ENCODE measurements around the gene PRM3. TPM values are rescaled to one million over a fixed set of nuclear protein-coding genes. Genes with fewer than 3 reads are reported as not detected.

Gene PRM3
- total RNA-seq, 1 donor from 2014 or later, result not detected

DNA sequence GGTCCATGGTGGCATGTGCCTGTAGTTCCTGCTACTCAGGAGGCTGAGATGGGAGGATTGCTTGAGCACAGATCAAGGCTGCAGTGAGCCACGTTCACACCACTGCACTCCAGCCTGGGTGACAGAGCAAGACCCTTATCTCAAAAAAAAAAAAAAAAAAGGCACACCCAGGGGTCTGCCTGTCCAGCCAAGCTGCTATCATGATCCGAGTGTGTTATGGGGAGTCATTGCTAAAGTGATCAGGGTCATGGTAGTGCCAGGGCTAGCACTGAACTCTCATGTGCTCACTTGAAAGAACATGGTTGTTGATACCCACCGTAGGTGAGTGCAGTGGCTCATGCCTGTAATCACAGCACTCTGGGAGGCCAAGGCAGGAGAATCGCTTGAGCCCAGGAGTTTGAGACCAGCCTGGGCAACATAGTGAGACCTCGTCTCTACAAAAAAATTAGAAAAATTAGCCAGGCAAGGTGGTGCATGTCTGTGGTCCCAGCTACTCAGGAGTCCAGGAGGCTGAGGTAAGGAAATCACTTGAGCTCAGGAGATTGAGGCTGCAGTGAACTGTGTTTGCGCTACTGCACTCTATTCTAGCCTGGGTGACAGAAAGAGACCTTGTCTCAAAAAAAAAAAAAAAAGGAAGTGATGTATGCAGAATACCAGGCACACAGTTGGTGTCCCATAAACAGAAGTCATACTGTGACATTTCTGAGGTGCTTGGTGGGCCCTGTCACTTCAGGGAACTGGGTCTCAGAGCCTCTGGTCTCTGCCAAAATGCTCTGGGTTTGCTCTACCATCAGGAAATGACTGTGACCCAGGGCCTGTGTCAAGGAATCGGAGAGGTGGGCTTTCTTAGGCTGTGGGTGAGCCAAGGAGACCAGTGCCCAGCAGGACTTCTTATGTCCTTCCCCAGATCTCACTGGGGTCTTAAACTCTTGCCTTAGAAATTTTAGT, 5.5 kb upstream of the PRM3 start:
- no peak for DNase-seq (ENCODE audit: low spot score)
- Mint-ChIP-seq H3K4me3 (ENCODE audit: unreplicated experiment) (no peak overlapping the region), H3K4me1 (ENCODE audit: unreplicated experiment) (no peaks in the 10 kb centered on the region), H3K27ac (ENCODE audit: unreplicated experiment) (no peak overlapping the region), H3K36me3 (ENCODE audit: low read depth, unreplicated experiment) (no peaks in the 10 kb centered on the region), H3K27me3 (ENCODE audit: unreplicated experiment) (peaks cover 3% of the 10 kb centered on the region), H3K9me3 (ENCODE audit: unreplicated experiment) (no peaks in the 10 kb centered on the region)
- TF ChIP-seq, protein P1, sequence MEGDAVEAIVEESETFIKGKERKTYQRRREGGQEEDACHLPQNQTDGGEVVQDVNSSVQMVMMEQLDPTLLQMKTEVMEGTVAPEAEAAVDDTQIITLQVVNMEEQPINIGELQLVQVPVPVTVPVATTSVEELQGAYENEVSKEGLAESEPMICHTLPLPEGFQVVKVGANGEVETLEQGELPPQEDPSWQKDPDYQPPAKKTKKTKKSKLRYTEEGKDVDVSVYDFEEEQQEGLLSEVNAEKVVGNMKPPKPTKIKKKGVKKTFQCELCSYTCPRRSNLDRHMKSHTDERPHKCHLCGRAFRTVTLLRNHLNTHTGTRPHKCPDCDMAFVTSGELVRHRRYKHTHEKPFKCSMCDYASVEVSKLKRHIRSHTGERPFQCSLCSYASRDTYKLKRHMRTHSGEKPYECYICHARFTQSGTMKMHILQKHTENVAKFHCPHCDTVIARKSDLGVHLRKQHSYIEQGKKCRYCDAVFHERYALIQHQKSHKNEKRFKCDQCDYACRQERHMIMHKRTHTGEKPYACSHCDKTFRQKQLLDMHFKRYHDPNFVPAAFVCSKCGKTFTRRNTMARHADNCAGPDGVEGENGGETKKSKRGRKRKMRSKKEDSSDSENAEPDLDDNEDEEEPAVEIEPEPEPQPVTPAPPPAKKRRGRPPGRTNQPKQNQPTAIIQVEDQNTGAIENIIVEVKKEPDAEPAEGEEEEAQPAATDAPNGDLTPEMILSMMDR (IDR thresholded peaks at IDR 0.05; ENCODE audit: unreplicated experiment), result no peak

DNA sequence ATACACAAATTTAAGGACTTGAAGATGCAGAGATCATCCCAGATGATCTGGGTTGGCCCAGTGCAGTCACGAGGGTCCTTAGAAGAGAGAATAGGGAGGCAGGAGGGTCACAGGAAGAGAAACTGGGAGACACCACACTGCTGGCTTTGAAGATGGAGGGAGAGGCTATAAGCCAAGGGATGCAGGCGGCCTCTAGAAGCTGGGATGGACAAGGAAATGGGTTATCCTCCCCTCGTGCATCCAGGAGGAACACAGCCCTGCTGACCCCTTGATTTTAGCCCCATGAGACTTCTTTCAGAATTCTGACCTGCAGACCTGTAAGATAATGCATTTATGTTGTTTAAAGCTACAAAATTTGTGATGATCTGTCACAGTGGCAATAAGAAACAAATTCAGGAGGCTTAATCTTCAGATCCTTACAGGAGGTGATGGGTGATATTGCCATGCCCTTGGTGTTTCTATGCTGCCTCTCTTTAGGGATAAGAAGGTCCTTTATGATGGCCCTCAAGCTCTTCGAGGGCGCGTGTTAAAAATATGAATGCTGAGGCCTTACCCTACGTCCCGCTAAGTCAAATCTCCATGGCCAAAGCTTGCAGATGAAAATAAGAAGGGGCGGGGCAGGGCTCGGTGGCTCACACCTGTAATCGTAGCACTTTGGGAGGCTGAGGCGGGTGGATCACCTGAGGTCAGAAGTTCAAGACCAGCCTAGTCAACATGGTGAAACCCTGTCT, 4.3 kb upstream of the PRM3 start:
- TF ChIP-seq, protein P1 (IDR thresholded peaks at IDR 0.05; ENCODE audit: unreplicated experiment), result no peak
- H3K4me3 Mint-ChIP-seq (ENCODE audit: unreplicated experiment), result no peak overlapping the region

DNA sequence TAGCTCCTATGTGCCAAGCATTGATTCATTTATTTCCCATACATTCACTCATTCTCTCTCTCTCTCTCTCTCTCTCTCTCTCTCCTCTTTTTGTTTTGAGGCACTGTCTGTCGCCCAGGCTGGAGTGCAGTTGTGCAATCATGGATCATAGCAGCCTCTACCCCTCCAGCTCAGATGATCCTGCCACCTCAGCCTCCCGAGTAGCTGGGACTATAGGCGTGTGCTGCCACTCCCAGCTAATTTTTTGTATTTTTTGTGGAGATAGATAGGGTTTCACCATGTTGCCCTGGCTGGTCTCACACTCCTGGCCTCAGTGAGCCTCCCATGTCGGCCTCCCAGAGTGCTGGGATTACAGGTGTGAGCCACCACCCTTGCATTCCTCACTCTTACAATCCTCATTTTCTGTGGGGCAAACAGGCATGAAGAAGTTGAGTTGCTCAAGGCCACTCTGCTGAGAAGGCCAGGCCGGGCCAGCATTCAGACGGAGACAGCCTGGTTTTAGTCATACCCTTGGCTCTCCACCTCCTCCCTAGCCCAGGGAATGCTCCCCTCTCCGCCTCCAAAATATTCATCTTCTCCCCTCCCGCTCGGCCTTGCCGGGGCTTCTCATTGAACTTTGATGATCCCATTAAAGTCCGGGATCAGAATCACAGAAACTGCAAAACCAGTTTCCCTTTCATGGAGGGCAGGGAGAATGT, 3.6 kb upstream of the PRM3 start:
- Mint-ChIP-seq H3K9me3 (ENCODE audit: unreplicated experiment) (no peaks in the 10 kb centered on the region), H3K4me1 (ENCODE audit: unreplicated experiment) (no peaks in the 10 kb centered on the region), H3K4me3 (ENCODE audit: unreplicated experiment) (no peak overlapping the region), H3K36me3 (ENCODE audit: low read depth, unreplicated experiment) (no peaks in the 10 kb centered on the region), H3K27ac (ENCODE audit: unreplicated experiment) (no peak overlapping the region), H3K27me3 (ENCODE audit: unreplicated experiment) (peaks cover 4% of the 10 kb centered on the region)
- no peak for DNase-seq (ENCODE audit: low spot score)
- TF ChIP-seq, protein P1 (IDR thresholded peaks at IDR 0.05; ENCODE audit: unreplicated experiment), result no peak

More for the DNA sequence above, 4.3 kb upstream of the PRM3 start:
- Mint-ChIP-seq H3K27ac (ENCODE audit: unreplicated experiment) (no peak overlapping the region), H3K4me1 (ENCODE audit: unreplicated experiment) (no peaks in the 10 kb centered on the region), H3K9me3 (ENCODE audit: unreplicated experiment) (no peaks in the 10 kb centered on the region), H3K36me3 (ENCODE audit: low read depth, unreplicated experiment) (no peaks in the 10 kb centered on the region), H3K27me3 (ENCODE audit: unreplicated experiment) (peaks cover 3% of the 10 kb centered on the region)
- no peak for DNase-seq (ENCODE audit: low spot score)

DNA sequence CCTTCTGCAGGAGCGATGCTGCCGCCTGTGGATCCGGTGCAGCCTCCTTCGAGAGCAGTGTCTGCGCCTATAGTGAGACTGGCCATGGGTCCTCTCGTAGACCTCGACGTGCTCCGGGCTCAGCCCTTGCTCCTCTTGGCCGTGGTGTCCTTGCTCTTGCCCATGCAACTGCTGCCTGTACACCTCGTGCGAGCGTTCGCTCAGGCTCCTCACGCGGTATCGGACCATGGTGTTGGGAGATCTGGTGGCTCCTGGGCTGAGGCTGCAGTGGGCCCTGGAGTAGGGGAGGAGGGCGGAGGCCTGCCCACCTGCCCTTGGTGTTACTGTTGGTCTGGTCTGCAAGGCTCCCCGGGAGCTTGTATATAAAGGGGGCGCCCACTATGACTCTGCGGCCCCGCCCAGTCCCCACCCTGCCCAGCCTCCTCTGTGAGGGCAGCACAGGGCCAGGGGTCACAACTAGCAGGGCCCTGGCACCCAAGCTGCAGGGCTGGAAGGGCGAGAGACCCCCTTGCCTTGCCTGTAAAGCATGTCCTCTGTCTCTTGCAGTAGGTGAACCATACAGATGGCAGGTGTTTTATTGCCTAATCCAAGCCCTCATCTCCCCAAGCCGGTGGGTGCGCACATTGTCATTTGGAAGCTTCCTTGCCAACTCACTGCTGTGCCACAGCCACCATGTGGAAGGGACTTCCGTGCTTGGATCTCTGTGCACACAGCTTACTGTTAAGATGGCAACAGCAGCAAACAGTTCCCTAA, 2.9 kb upstream of the PRM3 start, which contains the start of gene PRM2:
Gene PRM2 (minus strand): TSS at position 338 of the 753 bp plus-strand sequence. CDS start 110 bp downstream, at position 228.
- TF ChIP-seq, protein P1 (IDR thresholded peaks at IDR 0.05; ENCODE audit: unreplicated experiment), result no peak
- Mint-ChIP-seq H3K36me3 (ENCODE audit: low read depth, unreplicated experiment) (no peaks in the 10 kb centered on the region), H3K4me3 (ENCODE audit: unreplicated experiment) (no peak within 1 kb of the TSS), H3K27me3 (ENCODE audit: unreplicated experiment) (peaks cover 4% of the 10 kb centered on the region), H3K27ac (ENCODE audit: unreplicated experiment) (no peak within 1 kb of the TSS), H3K9me3 (ENCODE audit: unreplicated experiment) (no peaks in the 10 kb centered on the region), H3K4me1 (ENCODE audit: unreplicated experiment) (no peaks in the 10 kb centered on the region)
- no peak for DNase-seq (ENCODE audit: low spot score)
